Kidney tubule cell (primary cell): ENCODE data around the gene KRT85.
A peak's percentile ranks its signal among the peaks of the same experiment; 100 is the strongest.

Experiments used
- DNase-seq: peaks from one replicate; pipeline ENCODE4 v3.0.0-alpha.2; 2018; ENCODE audit warnings: low spot score

The KRT85 gene

GRCh38 chr12:52364901-52365489, 2.3 kb downstream of the KRT85 start:
- no peak for DNase-seq

DNA sequence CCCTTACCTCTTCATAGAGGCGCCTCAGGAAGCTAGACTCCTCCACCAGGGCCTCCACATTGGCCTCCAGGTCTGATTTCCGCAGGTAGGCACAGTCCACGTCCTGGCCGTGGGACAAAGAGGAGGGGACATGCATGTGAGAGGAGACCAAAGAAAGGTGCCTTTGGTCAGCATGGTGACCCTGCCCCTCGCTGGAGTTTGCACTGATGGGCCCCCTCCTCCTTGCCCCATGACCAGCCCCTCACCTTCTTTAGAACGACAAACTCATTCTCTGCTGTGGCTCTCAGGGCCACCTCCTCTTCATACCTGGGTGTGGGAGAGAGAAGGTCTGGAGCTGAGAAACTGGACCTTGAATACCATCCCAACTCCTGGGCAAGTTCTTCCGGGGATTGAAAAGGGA, 3.2 kb downstream of the KRT85 start:
- no peak for DNase-seq

DNA sequence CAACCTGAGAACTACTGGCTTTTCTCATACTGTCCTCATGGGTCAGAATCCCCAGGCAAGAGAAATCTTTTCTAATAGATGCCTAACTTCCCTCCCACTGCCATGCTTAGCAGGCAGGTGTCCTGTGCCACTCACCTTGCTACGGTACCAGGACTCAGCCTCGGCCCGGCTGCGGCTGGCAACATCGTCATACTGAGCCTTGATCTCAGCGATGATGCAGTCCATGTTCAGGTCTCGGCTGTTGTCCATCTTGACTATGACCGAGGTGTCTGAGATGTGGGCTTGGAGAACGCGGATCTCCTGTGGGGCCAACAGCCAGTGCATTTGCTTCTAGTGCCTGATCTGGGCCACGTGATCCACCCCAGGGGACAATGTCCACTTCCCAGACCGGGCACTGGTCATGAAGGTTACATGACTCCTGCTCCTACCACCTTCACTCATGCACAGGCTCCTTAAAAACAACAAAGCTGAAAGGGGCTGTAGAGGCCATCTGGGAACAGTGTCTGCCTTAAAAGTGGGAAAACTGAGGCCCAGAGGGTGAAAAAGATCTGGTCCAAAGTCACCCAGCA, 4.1 kb downstream of the KRT85 start:
- no peak for DNase-seq

GRCh38 chr12:52362118-52362726, 5.1 kb downstream of the KRT85 start:
- DNase-seq: no peak

GRCh38 chr12:52361553-52361952, 5.7 kb downstream of the KRT85 start:
- DNase-seq: no peak

DNA sequence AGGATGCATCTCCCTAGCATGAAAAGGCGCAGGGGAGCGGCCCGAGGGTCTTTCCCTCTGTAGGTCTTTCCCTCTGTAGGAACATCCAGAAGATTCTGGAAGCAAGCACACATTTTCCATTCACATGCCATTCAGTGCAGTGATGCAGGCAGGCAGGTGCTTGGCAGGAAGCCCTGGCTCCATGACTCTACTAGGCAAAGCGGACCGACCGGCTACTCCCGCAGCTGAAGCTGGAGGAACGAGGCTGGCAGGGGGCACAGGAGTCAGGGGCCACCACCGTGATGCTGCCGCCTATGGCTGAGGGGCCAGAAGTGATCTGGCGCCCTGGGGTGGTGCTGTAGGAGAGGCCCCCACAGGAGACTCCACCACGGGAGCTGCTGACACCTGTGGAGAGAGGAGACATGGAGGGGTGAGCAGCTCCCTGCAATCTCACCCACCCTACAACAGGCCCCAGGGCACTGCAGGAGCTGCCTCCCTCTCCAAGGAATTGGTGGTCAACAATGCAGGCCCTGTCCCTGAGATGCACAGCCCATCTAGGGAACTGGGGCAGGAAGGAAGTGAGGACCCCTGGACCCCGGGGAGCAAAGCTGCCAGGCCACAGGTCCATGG, 6.5 kb downstream of the KRT85 start:
- DNase-seq: no peak

- no peak for DNase-seq
Measured at GRCh38 chr12:52360106-52360662, 7.1 kb downstream of the KRT85 start.

- DNase-seq: no peak
Measured at GRCh38 chr12:52359621-52360061, 7.6 kb downstream of the KRT85 start.

- DNase-seq: no peak
Measured at GRCh38 chr12:52358575-52359350, 8.5 kb downstream of the KRT85 start.

GRCh38 chr12:52356762-52357580, 10.3 kb downstream of the KRT85 start:
- no peak for DNase-seq

DNA sequence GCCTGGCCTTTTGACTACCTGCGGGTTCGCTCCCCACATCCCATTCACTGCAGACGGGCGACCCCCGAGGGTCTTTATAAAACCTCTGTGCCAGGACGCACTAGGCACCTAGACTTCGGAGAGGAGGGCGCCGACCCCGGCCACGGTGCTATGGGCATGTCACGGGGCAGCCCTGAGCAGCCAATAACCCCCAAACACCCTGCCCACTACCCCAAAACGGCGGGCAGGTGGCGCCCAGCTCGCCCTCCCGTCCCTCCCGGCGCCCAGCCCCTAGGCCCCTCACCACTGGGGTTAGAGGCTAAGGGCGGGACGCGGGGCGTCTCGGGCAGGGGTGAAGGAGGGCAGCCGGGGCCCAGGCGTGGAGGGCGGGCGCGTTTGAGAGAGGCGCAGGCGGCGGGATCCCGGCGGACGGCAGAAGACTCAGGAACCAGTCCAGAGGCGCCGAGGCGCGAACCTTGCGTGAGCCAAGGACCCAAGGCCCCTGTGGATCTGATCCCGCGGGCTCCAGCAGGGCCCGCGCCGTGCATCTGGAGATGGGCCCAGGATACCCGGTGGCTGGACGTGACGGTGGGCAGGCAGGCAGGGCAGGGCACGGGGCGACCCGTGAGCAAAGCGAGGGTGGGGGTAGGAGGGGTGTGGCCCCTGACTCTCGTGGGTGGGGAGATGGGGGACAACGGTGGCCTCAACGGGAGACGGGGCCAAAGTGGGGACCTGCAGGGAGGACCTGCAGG, 11.1 kb downstream of the KRT85 start:
- no peak for DNase-seq

DNA sequence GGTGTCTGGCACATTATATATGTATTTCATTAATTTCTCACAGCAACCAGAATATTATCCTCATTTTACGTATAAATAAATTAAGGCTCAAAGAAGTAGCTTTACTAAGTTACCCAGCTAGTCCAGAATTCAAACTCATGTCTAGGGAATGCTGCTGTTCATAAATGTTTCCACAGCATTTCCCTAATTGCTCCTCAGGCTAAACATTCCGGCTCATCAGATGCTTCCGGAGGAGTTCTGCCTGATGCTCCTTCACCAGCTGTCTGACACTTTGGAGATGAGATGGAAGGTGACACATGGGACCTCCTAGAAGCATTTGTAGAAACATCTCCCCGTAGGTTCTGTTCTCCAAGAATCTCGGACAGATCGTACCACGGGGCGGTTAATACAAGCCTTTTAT, 12.1 kb downstream of the KRT85 start:
- DNase-seq: no peak

- no peak for DNase-seq
Measured at GRCh38 chr12:52354200-52354599, 13.1 kb downstream of the KRT85 start.

GRCh38 chr12:52353766-52354165, 13.5 kb downstream of the KRT85 start:
- DNase-seq: no peak

DNA sequence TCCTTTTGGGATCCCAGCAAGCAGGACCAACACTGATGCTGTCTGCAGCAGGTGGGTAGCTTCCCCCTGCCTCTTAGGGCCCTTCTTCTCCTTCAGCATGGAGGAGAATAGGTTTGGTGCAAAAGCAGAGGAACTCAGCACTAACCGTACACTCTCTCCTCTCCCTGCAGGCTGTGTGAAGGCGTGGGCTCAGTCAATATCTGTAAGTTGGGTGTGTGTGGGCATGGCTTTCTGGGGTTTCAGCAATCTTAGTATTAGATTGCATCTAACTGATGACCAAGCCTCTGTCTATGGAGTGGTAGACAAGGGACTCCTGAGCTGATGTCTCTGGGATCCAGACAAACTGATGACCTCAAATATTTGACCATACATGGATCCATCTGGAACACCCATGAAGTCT, 14.3 kb downstream of the KRT85 start:
- no peak for DNase-seq

- no peak for DNase-seq
Measured at GRCh38 chr12:52351196-52352059, 15.9 kb downstream of the KRT85 start.

GRCh38 chr12:52350786-52351185, 16.5 kb downstream of the KRT85 start:
- no peak for DNase-seq

DNA sequence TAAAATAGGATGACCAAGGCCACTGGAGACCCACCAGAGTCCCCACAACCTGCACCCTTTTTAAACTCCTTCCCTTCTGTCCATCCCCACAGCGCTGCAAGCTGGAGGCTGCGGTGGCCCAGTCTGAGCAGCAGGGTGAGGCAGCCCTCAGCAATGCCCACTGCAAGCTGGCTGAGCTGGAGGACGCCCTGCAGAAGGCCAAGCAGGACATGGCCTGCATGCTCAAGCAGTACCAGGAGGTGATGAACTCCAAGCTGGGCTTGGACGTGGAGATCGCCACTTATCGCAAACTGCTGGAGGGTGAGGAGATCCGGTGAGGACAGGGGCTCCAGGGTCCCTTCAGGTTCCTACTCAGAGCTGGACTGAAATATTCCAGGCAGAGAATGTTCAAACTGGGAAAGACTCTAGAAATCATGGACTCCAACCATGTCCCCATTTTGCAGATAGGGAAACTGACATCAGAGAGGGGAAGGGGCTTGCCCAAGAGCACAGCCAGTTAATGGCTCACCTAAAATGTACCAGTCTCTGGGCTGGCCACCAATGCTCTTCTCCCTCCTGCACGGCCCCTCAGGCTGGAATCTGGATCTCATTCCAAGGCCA, 17.2 kb downstream of the KRT85 start:
- DNase-seq: no peak

DNA sequence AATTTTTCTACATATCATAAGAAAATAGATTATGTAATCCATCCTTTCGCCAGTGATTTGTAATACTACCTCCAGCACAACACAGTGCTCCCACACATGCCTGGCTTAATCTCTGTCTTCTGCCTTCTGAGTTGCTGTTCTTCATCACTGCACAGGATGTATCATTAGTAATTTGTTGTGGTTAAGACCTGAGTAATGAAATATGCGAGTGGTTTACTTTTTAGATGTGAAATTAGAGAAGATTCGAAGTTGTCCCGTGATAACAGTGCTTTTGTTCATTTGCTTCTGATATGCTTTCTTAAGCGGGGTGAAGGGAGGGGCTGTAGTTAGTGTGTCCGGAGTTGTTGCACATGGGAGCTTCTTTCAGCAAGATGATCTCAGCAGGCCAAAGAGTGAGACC, 18.1 kb downstream of the KRT85 start:
- peak; percentile 76 for DNase-seq
